DND-41 (cell line): ENCODE data around the gene KRT6C.

ENCODE experiments used
- EZH2 ChIP-seq: IDR thresholded peaks from 3 replicates; pipeline ENCODE4 v1.6.1; 2012; ENCODE audit warnings: borderline replicate concordance, low read depth, mild to moderate bottlenecking, moderate library complexity, low read length, inconsistent platforms; ENCODE audit not compliant: severe bottlenecking
- TF ChIP-seq, protein P1 (sequence below): IDR thresholded peaks from 2 replicates; pipeline ENCODE4 v1.5.1; 2012; ENCODE audit warnings: borderline replicate concordance, low read length, moderate library complexity, mild to moderate bottlenecking; ENCODE audit not compliant: poor library complexity, severe bottlenecking; ENCODE audit errors: extremely low read depth

GRCh38 chr12:52434081-52434733, 39.4 kb downstream of the KRT6C start, which contains the start of gene KRT75:
- TF ChIP-seq EZH2 = no peak
- TF ChIP-seq, protein P1, sequence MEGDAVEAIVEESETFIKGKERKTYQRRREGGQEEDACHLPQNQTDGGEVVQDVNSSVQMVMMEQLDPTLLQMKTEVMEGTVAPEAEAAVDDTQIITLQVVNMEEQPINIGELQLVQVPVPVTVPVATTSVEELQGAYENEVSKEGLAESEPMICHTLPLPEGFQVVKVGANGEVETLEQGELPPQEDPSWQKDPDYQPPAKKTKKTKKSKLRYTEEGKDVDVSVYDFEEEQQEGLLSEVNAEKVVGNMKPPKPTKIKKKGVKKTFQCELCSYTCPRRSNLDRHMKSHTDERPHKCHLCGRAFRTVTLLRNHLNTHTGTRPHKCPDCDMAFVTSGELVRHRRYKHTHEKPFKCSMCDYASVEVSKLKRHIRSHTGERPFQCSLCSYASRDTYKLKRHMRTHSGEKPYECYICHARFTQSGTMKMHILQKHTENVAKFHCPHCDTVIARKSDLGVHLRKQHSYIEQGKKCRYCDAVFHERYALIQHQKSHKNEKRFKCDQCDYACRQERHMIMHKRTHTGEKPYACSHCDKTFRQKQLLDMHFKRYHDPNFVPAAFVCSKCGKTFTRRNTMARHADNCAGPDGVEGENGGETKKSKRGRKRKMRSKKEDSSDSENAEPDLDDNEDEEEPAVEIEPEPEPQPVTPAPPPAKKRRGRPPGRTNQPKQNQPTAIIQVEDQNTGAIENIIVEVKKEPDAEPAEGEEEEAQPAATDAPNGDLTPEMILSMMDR = no peak
